Measurements from ENCODE around the gene SLC6A8.
"Not testable (repeated sequence)": the region's sequence is repeated elsewhere in the genome, so short reads cannot be mapped to it uniquely, and the experiment has no call there.

SLC6A8 gene

DNA sequence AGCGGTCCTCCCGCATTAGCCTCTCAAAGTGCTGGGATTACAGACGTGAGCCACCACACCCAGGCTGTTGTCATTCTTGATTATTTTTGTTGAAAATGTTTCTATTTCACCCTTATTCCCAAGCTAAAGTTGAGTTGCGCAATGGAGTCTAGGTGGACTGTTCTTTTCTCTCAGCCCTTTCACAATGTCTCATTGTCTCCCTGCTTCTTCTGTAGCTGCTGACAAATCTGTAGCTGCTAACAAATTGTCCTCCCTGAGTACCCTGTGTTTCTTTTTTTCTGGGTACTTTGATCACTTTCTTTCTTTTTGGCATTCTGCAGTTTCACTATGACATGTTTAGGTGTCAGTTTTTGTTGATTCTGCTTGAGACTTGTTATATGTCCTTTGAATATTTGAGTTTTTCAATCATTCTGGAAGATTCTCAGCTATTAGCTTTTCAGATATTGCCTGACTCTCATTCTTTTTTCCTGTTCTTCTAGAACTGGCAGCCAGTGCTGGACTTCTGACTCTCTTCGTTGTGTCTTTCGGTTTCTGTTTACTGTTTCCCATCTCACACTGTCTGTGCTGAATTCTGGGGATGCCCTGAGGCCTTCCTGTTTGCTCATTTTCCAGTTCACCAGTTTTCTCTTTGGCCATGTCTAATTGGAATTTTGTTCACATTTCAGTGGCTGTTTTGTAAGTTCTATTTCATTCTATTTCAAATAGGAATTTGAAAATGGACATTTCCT, 43.6 kb downstream of the SLC6A8 start:
- DNase-seq (ENCODE audit: low read depth, low spot score) = no peak

- no peak for DNase-seq (ENCODE audit: low read depth, low spot score)
These were observed 44.1 kb downstream of the SLC6A8 start for GRCh38 chrX:153731845-153732215.

GRCh38 chrX:153732401-153732800, 44.7 kb downstream of the SLC6A8 start:
- DNase-seq (ENCODE audit: low read depth, low spot score) = no peak

DNA sequence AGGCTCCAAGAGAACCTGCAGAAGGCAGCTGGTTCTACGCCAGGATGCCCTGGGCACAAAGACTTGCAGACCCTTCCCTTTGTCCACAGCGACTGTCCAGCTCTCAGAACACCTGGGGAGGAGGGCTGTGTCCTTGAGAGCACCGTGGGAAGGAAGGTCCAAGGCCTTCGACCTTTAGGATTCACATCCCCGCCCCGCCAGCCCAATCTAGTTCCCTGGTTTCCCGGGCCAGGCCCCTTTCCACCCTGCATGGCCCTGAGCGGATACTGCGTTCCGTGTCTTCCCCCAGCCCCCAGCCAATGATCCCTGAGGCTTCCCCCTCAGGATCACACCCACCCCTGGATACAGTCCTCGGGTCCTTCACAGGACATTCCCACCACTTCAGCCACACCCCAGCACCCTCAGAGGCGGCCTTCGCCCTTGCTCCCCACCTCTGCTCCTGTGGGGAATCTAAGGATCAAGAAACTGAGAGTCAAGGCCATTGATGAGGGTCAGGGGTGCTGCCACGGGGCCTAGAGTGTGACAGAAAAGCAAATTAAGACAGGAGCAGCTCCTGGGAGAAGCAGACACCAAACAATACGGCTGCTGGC, 46.0 kb downstream of the SLC6A8 start:
- DNase-seq (ENCODE audit: low read depth, low spot score) = no peak

- no peak for DNase-seq (ENCODE audit: low read depth, low spot score)
These were observed 47.1 kb downstream of the SLC6A8 start for GRCh38 chrX:153734871-153735270.

DNA sequence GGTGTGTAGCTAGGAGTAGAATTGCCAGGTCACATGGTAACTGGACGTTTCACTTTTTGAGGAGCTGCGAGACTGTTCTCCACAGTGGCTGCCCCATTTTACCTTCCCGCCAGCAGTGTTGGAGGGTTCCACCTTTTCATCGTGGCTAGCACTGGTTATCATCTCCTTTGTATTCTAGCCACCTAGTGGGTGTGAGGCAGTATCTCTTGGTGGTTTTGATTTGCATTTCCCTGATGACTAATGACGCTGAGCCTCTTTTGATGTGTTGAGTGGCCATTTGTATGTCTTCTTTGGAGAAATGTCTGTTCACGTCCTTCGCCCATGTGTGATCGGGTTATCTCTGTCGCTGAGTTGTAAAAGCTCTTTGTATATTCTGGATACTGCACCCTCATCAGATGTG, 47.5 kb downstream of the SLC6A8 start:
- DNase-seq (ENCODE audit: low read depth, low spot score) = no peak

- no peak for DNase-seq (ENCODE audit: low read depth, low spot score)
These were observed 48.5 kb downstream of the SLC6A8 start for GRCh38 chrX:153736071-153736820.

DNA sequence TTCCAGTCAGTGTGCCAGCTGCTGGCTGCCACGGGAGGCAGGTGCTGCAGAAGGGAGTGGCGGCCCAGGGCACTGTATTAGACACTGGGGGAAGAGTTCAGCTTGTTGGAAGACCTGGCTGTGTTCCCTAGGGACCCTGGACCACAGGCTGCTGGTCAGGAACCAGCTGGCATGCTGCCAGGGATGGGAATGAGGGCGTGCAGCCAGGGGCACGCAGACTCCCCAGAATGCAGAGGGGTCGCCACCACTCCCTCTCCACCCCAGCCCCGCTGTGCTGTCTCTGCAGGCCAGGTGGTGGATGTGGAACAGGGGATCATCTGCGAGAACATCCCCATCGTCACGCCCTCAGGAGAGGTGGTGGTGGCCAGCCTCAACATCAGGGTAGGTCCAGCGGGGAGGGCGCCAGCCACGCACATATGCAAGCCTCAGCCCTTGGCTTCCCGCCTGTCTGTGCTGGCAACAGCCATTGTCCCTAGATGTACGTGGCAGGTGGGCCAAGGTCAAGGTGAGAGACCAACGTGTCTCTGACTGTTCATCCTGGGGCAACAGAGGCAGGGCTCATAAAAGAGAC, 49.2 kb downstream of the SLC6A8 start:
- DNase-seq (ENCODE audit: low read depth, low spot score) = no peak

- no peak for DNase-seq (ENCODE audit: low read depth, low spot score)
These were observed 50.4 kb downstream of the SLC6A8 start for GRCh38 chrX:153738056-153738605.

DNA sequence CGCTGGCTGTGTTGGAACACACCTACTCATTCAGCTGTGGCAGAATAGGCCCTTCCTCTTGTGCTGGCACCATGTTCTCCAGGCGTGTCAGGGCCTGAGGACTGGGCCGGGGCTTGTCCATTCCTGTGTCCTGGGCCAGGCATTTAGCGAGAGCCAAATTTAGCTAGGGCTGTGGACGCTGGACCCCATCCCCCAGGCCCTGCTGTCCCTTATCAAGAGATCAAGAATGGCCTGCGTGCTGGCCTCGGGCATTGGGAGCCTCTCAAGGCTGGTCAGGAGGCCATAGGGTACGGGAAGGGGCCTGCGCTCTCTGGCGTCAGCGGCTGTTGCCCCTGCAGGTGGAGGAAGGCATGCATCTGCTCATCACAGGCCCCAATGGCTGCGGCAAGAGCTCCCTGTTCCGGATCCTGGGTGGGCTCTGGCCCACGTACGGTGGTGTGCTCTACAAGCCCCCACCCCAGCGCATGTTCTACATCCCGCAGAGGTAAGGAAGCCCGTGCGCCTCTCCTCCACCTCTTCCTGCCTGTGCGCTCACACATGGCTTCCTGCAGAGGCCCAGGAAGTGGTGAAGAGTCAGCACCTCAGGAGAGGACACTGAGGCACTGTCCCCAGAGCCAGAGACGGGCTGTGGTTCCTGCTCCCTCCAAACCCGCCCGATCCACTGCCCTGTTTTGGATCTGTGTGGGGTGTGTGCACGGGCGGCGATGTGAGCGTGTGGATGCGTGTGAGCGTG, 52.2 kb downstream of the SLC6A8 start:
- DNase-seq (ENCODE audit: low read depth, low spot score) = no peak

- DNase-seq (ENCODE audit: low read depth, low spot score) = no peak
These were observed 53.0 kb downstream of the SLC6A8 start for GRCh38 chrX:153740631-153741222.

DNA sequence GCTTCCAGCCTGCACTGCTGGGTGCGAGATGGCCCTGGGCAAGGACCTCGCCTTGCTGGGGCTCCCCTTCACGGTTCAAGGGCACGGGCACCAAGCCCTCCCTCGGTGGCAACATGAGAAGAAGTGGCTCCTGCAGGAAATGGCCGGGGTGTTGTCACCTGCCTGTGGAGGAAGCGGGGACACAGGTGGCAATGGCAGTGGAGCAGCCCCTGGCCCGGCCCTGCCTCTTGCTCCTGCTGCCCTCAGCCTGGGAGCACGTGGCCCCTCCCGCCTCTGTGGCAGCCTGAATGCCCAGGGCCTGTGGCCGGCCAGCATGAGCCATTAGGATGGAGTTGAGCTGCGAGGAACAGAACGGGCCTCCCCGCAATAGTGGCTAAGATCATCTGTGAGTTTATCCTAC, 53.7 kb downstream of the SLC6A8 start:
- DNase-seq (ENCODE audit: low read depth, low spot score) = no peak

DNA sequence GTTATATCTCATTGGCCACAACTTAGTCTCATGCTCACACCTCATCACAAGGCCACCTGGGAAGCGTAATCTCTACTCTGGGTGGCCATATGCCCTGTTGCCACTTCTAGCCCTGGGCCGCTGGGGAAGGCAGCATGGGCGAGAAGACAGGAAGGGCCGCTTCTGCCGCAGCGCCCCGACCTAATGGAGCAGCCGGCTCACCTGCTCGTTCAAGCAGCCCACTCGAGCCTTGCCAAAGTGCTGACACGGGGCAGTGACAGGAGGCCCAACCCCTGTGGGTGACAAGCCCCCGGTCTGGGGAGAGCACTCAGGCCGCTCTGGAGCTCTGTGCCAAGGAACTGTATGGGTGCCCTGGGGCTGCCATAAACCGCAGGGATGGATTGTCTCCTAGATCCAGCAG, 54.4 kb downstream of the SLC6A8 start:
- DNase-seq (ENCODE audit: low read depth, low spot score) = not testable (repeated sequence)

DNA sequence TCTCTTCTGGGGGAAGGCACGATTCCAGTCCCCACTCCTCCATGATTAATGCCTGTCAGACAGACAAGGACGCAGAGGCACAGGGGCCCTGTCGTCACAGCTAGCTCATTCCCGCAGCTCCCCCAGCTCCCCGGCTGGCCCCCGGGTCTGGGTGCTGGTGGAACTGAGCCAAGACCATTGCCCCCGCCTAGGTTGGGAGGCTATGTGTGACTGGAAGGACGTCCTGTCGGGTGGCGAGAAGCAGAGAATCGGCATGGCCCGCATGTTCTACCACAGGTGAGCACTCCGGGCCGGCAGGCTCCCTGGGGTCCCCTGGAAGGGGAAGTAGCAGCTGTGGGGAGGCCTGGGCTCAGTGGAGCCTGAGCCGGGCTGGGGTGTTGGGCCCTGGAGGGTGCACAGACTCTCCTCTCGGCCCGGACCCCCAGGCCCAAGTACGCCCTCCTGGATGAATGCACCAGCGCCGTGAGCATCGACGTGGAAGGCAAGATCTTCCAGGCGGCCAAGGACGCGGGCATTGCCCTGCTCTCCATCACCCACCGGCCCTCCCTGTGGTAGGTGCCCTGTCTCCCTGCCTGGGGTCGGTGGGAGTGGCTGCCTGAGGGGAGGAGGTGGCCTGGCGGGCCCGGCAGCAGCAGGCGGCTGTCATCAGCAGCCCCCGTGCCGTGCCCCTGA, 55.2 kb downstream of the SLC6A8 start:
- not testable (repeated sequence) for DNase-seq (ENCODE audit: low read depth, low spot score)

GRCh38 chrX:153743468-153744209, 55.9 kb downstream of the SLC6A8 start:
- not testable (repeated sequence) for DNase-seq (ENCODE audit: low read depth, low spot score)

- DNase-seq (ENCODE audit: low read depth, low spot score) = no peak
These were observed 56.7 kb downstream of the SLC6A8 start for GRCh38 chrX:153744210-153745066.

- not testable (repeated sequence) for DNase-seq (ENCODE audit: low read depth, low spot score)
These were observed 57.3 kb downstream of the SLC6A8 start for GRCh38 chrX:153745067-153745433.

Measured in brain pericyte (primary cell).